Measurements from ENCODE around the gene RPS6KC1. TPM values are rescaled to one million over a fixed set of nuclear protein-coding genes. Genes with fewer than 3 reads are reported as not detected.
"Not testable (repeated sequence)": the region's sequence is repeated elsewhere in the genome, so short reads cannot be mapped to it uniquely, and the experiment has no call there.

The RPS6KC1 gene
- total RNA-seq, 1 donor from 2014 or later: 8.5 TPM

- no peak for ATAC-seq
These were observed 6.4 kb downstream of the RPS6KC1 start for GRCh38 chr1:213057264-213058059.

GRCh38 chr1:213060836-213061235 is 9.8 kb downstream of the RPS6KC1 start:
- ATAC-seq: no peak

GRCh38 chr1:213061263-213061662 is 10.2 kb downstream of the RPS6KC1 start:
- ATAC-seq: no peak

GRCh38 chr1:213065800-213066199 is 14.8 kb downstream of the RPS6KC1 start:
- ATAC-seq: no peak

GRCh38 chr1:213066363-213066762 is 15.3 kb downstream of the RPS6KC1 start:
- ATAC-seq: no peak

GRCh38 chr1:213067352-213067751 is 16.3 kb downstream of the RPS6KC1 start:
- no peak for ATAC-seq

- no peak for ATAC-seq
These were observed 19.4 kb downstream of the RPS6KC1 start for GRCh38 chr1:213070406-213070805.

- ATAC-seq: no peak
These were observed 24.7 kb downstream of the RPS6KC1 start for GRCh38 chr1:213075725-213076124.

- no peak for ATAC-seq
These were observed 31.5 kb downstream of the RPS6KC1 start for GRCh38 chr1:213082420-213083111.

- ATAC-seq: peak; percentile 66
These were observed 32.0 kb downstream of the RPS6KC1 start for GRCh38 chr1:213083112-213083445.

GRCh38 chr1:213087911-213088310 is 36.9 kb downstream of the RPS6KC1 start:
- peak; percentile 76 for ATAC-seq

GRCh38 chr1:213089924-213090677 is 39.1 kb downstream of the RPS6KC1 start:
- no peak for ATAC-seq

- no peak for ATAC-seq
These were observed 43.4 kb downstream of the RPS6KC1 start for GRCh38 chr1:213094446-213094845.

GRCh38 chr1:213095467-213095866 is 44.4 kb downstream of the RPS6KC1 start:
- no peak for ATAC-seq

GRCh38 chr1:213099682-213100399 is 48.8 kb downstream of the RPS6KC1 start:
- ATAC-seq: no peak

GRCh38 chr1:213100565-213100964 is 49.5 kb downstream of the RPS6KC1 start:
- not testable (repeated sequence) for ATAC-seq

- no peak for ATAC-seq
These were observed 52.6 kb downstream of the RPS6KC1 start for GRCh38 chr1:213103377-213104306.

GRCh38 chr1:213104604-213105003 is 53.6 kb downstream of the RPS6KC1 start:
- ATAC-seq: no peak

- no peak for ATAC-seq
These were observed 55.3 kb downstream of the RPS6KC1 start for GRCh38 chr1:213106298-213106697.

- no peak for ATAC-seq
These were observed 56.6 kb downstream of the RPS6KC1 start for GRCh38 chr1:213107613-213108012.

Measured in esophagus mucosa (tissue), 1 donor.